ENCODE data around the gene PICK1.

GRCh38 chr22:38079804-38080203 lies 22.6 kb downstream of the PICK1 start:
- TF ChIP-seq CTCF (IDR thresholded peaks at IDR 0.05) (no peak), POLR2A (IDR thresholded peaks at IDR 0.05) (no peak)
